Activated B cell treated with CpG ODN at 0.5 μM for 24 hours (primary cell): ENCODE results near the gene MYO16. TPM values are rescaled to one million over a fixed set of nuclear protein-coding genes. Genes with fewer than 3 reads are reported as not detected.

ENCODE experiments used
- ATAC-seq: fragments of 200-7000 bp; cut with Tn5 transposase; one replicate; pipeline ENCODE4 v1.10.0; 2021; ENCODE audit warnings: low read depth, mild to moderate bottlenecking, moderate library complexity
- CTCF ChIA-PET: fragments of 350-600 bp; sonication (Branson Sonifier 250); formaldehyde crosslinking; loops from one replicate; lab custom pipeline; 2021; ENCODE audit warnings: antibody characterized with exemption; lab: Charles Lee
- POLR2A ChIA-PET: fragments of 350-600 bp; sonication (Branson Sonifier 250); formaldehyde crosslinking; loops from one replicate; lab custom pipeline; 2021; ENCODE audit warnings: antibody characterized with exemption; lab: Charles Lee
- DNase-seq: peaks from one replicate; pipeline ENCODE4 v3.0.0; 2022
- H3K27ac Mint-ChIP-seq: one replicate; pipeline ENCODE4 v1.8.0; 2020; ENCODE audit warnings: mixed read lengths
- H3K27me3 Mint-ChIP-seq: one replicate; pipeline ENCODE4 v1.8.0; 2021; ENCODE audit warnings: mixed read lengths
- H3K36me3 Mint-ChIP-seq: one replicate; pipeline ENCODE4 v1.8.0; 2021; ENCODE audit warnings: low read depth, mixed read lengths
- H3K4me1 Mint-ChIP-seq: one replicate; pipeline ENCODE4 v1.8.0; 2021; ENCODE audit warnings: mixed read lengths
- H3K4me3 Mint-ChIP-seq: one replicate; pipeline ENCODE4 v1.8.0; 2020; ENCODE audit warnings: mild to moderate bottlenecking, mixed read lengths
- H3K9me3 Mint-ChIP-seq: one replicate; pipeline ENCODE4 v1.8.0; 2020; ENCODE audit warnings: mixed read lengths
- CTCF ChIP-seq: fragments of 200-600 bp; IDR thresholded peaks from one replicate; pipeline ENCODE4 v1.8.0; 2022; ENCODE audit warnings: antibody characterized with exemption, mild to moderate bottlenecking
- intact Hi-C: fragments of 100-400 bp; cut with micrococcal nuclease; formaldehyde crosslinking; loops from one replicate; pipeline ENCODE4 v1.15.1; 2024
- total RNA-seq: library from RNA; stranded (reverse); gene quantifications from 2 replicates; pipeline ENCODE4 v1.2.3, GENCODE V29; 2022

MYO16 gene
- total RNA-seq, 1 donor from 2014 or later: not detected

- no peak for ATAC-seq
- Mint-ChIP-seq H3K27me3 (peaks cover 3% of the 10 kb centered on the region), H3K36me3 (no peaks in the 10 kb centered on the region), H3K9me3 (no peaks in the 10 kb centered on the region), H3K4me1 (no peaks in the 10 kb centered on the region), H3K27ac (no peak overlapping the region), H3K4me3 (no peak overlapping the region)
- no peak for TF ChIP-seq CTCF
- ChIA-PET CTCF (no interaction called here), POLR2A (no interaction called here)
- intact Hi-C loops: no loop called here
- DNase-seq: no peak
Measured at GRCh38 chr13:108944760-108945159, 315.3 kb downstream of the MYO16 start.

GRCh38 chr13:108947551-108948030 lies 318.2 kb downstream of the MYO16 start:
- Mint-ChIP-seq H3K27ac (no peak overlapping the region), H3K27me3 (peaks cover 3% of the 10 kb centered on the region), H3K36me3 (no peaks in the 10 kb centered on the region), H3K4me1 (no peaks in the 10 kb centered on the region), H3K4me3 (no peak overlapping the region), H3K9me3 (no peaks in the 10 kb centered on the region)
- intact Hi-C loops: no loop called here
- TF ChIP-seq CTCF: no peak
- POLR2A ChIA-PET: no interaction called here
- ATAC-seq: no peak
- DNase-seq: no peak
- CTCF ChIA-PET: no interaction called here

GRCh38 chr13:108948251-108948671 lies 318.9 kb downstream of the MYO16 start:
- Mint-ChIP-seq H3K27me3 (peaks cover 3% of the 10 kb centered on the region), H3K4me3 (no peak overlapping the region), H3K36me3 (no peaks in the 10 kb centered on the region), H3K9me3 (no peaks in the 10 kb centered on the region), H3K4me1 (no peaks in the 10 kb centered on the region), H3K27ac (no peak overlapping the region)
- CTCF ChIA-PET: no interaction called here
- no peak for TF ChIP-seq CTCF
- intact Hi-C loops: no loop called here
- ATAC-seq (no peak), DNase-seq (no peak)
- POLR2A ChIA-PET: no interaction called here

- Mint-ChIP-seq H3K4me1 (no peaks in the 10 kb centered on the region), H3K27me3 (peaks cover 3% of the 10 kb centered on the region), H3K36me3 (no peaks in the 10 kb centered on the region), H3K4me3 (no peak overlapping the region), H3K9me3 (no peaks in the 10 kb centered on the region), H3K27ac (no peak overlapping the region)
- no peak for TF ChIP-seq CTCF
- ChIA-PET CTCF (no interaction called here), POLR2A (no interaction called here)
- no peak for ATAC-seq
- intact Hi-C loops: no loop called here
- no peak for DNase-seq
Measured at GRCh38 chr13:108950333-108951010, 321.1 kb downstream of the MYO16 start.

- intact Hi-C loops: no loop called here
- ChIA-PET POLR2A (no interaction called here), CTCF (no interaction called here)
- Mint-ChIP-seq H3K4me1 (no peaks in the 10 kb centered on the region), H3K9me3 (no peaks in the 10 kb centered on the region), H3K36me3 (no peaks in the 10 kb centered on the region), H3K27me3 (peaks cover 8% of the 10 kb centered on the region), H3K4me3 (no peak overlapping the region), H3K27ac (no peak overlapping the region)
- DNase-seq (no peak), ATAC-seq (no peak)
- no peak for TF ChIP-seq CTCF
Measured at GRCh38 chr13:108955741-108956140, 326.3 kb downstream of the MYO16 start.
